Measurements from ENCODE around the gene C20orf173.

C20orf173 gene, protein sequence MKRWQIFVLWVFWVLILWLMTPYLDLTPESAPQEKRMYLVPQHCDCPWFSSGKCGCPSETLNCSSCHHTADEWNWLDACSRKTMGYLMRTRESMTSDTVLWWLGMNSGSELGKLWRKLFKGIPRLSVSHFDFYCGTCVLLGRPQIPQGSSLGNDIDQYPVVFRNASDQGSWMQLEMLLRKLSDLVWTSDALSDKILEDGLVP

DNA sequence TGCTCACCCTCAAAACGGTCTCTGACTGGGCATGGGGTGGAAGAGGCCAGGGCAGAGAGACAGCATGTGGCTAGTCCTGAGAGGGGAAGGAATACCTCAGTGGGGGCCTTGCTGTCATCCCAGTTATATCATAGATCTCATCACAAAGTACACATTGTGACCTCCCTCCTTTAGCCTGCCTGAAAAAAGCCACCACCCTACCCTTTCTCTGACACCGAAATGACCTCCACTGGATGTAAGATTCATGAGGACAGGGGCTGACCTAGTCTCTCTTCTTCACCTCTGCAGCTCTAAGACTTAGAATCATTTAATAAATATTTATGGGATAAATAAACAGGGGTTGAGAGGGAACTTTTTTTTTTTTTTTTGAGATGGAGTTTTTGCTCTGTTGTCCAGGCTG, at the start of gene C20orf173:
Gene C20orf173, minus strand, starts transcription at position 101 of the 400 bp plus-strand sequence. CDS start 279 bp downstream, outside the sequence.
- Histone ChIP-seq H3K4me1 (ENCODE audit: control insufficient read depth, insufficient read depth, low read length, unreplicated experiment) (no peaks in the 10 kb centered on the region), H3K79me2 (ENCODE audit: control insufficient read depth, insufficient read depth, low read length, unreplicated experiment) (no peaks in the 10 kb centered on the region), H2AFZ (ENCODE audit: low read length, unreplicated experiment) (no peak within 1 kb of the TSS), H3K27ac (ENCODE audit: low read depth, low read length) (no peak within 1 kb of the TSS), H3K36me3 (ENCODE audit: insufficient read depth, low read length) (no peaks in the 10 kb centered on the region), H3K27me3 (ENCODE audit: insufficient read depth, low read length) (no peaks in the 10 kb centered on the region), H3K4me3 (ENCODE audit: low read depth, low read length) (no peak within 1 kb of the TSS)

DNA sequence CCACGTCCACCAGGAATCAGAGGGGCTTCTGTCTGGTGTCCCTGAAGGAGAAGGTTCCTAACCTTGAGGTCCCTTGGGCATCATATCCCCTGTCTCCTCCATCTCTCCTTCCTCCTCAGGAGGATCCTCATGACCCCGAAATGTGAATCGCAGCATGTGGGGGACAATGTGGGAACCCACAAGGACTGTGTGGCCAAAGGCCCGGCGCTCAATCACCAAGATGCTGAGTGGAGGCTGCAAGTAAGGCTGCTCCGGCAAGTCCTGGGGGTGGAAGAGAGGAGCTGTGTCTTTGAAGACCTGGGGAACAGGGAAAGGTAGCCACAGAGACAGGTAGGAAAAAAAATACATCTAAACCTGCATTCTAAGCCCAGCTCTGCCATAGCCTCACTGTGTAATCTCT, 49.7 kb upstream of the C20orf173 start:
- Histone ChIP-seq H2AFZ (ENCODE audit: low read length, unreplicated experiment) (no peak overlapping the region), H3K79me2 (ENCODE audit: control insufficient read depth, insufficient read depth, low read length, unreplicated experiment) (no peaks in the 10 kb centered on the region), H3K4me1 (ENCODE audit: control insufficient read depth, insufficient read depth, low read length, unreplicated experiment) (no peaks in the 10 kb centered on the region), H3K27me3 (ENCODE audit: insufficient read depth, low read length) (no peaks in the 10 kb centered on the region), H3K36me3 (ENCODE audit: insufficient read depth, low read length) (peaks cover 47% of the 10 kb centered on the region), H3K4me3 (ENCODE audit: low read depth, low read length) (no peak overlapping the region), H3K27ac (ENCODE audit: low read depth, low read length) (no peak overlapping the region)

DNA sequence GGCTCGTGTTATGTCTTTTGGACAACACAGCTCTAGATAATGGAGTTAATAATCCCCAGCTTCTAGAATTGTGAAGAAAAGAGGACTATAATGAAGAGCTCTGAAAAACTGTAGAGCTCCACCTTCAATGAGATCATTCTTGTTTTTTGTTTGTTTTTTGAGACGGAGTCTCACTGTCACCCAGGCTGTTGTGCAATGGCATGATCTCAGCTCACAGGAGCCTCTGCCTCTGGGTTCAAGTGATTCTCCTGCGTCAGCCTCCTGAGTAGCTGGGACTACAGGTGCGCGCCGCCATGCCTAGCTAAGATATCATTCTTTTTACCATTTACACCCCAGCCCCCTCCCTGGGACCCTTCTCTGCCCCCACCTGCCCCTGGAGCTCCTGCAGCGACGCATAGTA, 49.0 kb upstream of the C20orf173 start:
- no peak overlapping the region for H3K27ac ChIP-seq (ENCODE audit: low read depth, low read length)
- H3K36me3 ChIP-seq (ENCODE audit: insufficient read depth, low read length) = peaks cover 47% of the 10 kb centered on the region
- H2AFZ ChIP-seq (ENCODE audit: low read length, unreplicated experiment) = no peak overlapping the region
- H3K27me3 ChIP-seq (ENCODE audit: insufficient read depth, low read length) = no peaks in the 10 kb centered on the region
- no peak overlapping the region for H3K4me3 ChIP-seq (ENCODE audit: low read depth, low read length)
- no peaks in the 10 kb centered on the region for H3K79me2 ChIP-seq (ENCODE audit: control insufficient read depth, insufficient read depth, low read length, unreplicated experiment)
- no peaks in the 10 kb centered on the region for H3K4me1 ChIP-seq (ENCODE audit: control insufficient read depth, insufficient read depth, low read length, unreplicated experiment)

DNA sequence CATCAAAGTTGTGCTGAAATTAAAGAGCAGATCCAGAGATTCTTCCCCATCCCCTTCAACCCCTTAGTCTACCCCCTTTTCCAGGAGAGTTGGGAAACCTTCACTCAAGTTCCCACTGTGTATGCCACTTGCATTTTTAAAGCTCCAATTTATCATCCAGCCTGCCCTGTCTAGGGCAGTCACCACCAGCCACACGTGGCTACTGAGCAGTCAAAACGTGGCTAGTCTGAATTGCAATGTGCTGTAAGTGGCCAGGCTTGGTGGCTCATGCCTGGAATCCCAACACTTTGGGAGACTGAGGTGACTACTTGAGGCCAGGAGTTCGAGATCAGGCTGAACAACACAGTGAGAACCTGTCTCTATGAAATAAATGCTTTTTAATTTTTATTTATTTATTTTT, 47.4 kb upstream of the C20orf173 start:
- no peak overlapping the region for H2AFZ ChIP-seq (ENCODE audit: low read length, unreplicated experiment)
- no peaks in the 10 kb centered on the region for H3K79me2 ChIP-seq (ENCODE audit: control insufficient read depth, insufficient read depth, low read length, unreplicated experiment)
- H3K27me3 ChIP-seq (ENCODE audit: insufficient read depth, low read length) = no peaks in the 10 kb centered on the region
- no peak overlapping the region for H3K27ac ChIP-seq (ENCODE audit: low read depth, low read length)
- H3K4me3 ChIP-seq (ENCODE audit: low read depth, low read length) = no peak overlapping the region
- no peaks in the 10 kb centered on the region for H3K4me1 ChIP-seq (ENCODE audit: control insufficient read depth, insufficient read depth, low read length, unreplicated experiment)
- peaks cover 37% of the 10 kb centered on the region for H3K36me3 ChIP-seq (ENCODE audit: insufficient read depth, low read length)

DNA sequence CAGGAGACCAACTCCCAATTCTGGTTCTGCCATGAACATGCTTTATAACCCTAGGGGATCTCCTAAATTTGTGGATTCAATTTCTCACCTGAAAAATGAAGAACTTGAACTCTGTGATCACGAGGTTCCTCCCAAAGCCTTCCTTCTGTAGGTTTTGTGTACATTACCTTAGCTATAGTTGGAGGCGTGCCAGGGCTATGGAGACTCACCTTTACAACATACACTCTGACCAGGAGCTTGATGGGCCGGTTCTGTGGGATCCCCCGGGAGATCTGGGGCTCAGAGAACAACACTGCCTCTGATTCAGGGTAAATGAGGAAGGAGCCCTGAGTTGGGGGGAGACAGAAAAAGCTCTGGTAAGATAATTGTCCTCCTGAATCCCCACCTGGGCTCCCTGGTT, 46.5 kb upstream of the C20orf173 start:
- Histone ChIP-seq H3K4me3 (ENCODE audit: low read depth, low read length) (no peak overlapping the region), H3K36me3 (ENCODE audit: insufficient read depth, low read length) (peaks cover 31% of the 10 kb centered on the region), H3K27me3 (ENCODE audit: insufficient read depth, low read length) (no peaks in the 10 kb centered on the region), H3K4me1 (ENCODE audit: control insufficient read depth, insufficient read depth, low read length, unreplicated experiment) (no peaks in the 10 kb centered on the region), H3K27ac (ENCODE audit: low read depth, low read length) (no peak overlapping the region), H3K79me2 (ENCODE audit: control insufficient read depth, insufficient read depth, low read length, unreplicated experiment) (no peaks in the 10 kb centered on the region), H2AFZ (ENCODE audit: low read length, unreplicated experiment) (no peak overlapping the region)

DNA sequence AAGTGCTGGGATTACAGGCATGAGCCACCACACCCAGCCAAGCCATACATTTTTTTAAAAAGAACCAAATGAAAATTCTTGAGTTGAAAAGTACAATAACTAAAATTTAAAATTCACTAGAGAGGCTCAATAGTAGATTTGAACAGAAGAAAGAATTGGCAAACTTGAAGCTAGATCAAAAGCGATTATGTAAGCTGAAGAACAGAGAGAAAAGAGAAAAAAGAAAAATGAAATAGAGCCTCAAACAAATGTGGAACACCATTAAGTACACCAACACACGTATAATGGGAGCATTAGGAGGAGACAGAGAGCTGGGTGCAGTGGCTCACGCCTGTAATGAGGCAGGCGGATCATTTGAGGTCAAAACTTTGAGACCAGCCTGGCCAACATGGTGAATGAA, 43.4 kb upstream of the C20orf173 start:
- no peak overlapping the region for H2AFZ ChIP-seq (ENCODE audit: low read length, unreplicated experiment)
- H3K4me3 ChIP-seq (ENCODE audit: low read depth, low read length) = no peak overlapping the region
- no peak overlapping the region for H3K27ac ChIP-seq (ENCODE audit: low read depth, low read length)
- no peaks in the 10 kb centered on the region for H3K79me2 ChIP-seq (ENCODE audit: control insufficient read depth, insufficient read depth, low read length, unreplicated experiment)
- no peaks in the 10 kb centered on the region for H3K27me3 ChIP-seq (ENCODE audit: insufficient read depth, low read length)
- peaks cover 31% of the 10 kb centered on the region for H3K36me3 ChIP-seq (ENCODE audit: insufficient read depth, low read length)
- no peaks in the 10 kb centered on the region for H3K4me1 ChIP-seq (ENCODE audit: control insufficient read depth, insufficient read depth, low read length, unreplicated experiment)

DNA sequence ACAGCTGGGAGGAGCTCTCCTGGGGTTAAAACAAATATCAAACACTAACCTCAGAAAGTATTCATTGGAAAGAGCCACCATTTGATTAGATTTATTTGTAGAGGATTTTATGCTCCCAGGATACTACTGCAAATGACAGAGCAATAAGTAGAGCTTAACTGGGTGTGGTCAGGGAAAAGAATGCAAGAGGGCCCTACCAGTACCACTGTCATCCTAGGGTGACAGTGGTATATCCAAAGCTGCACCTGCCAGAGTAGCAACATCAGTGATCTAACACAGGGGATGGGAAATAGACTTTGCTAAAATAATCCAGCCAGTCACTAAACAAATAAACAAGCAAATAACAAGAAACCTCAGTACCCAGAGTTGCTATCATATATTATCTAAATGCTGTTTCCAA, 42.1 kb upstream of the C20orf173 start:
- no peak overlapping the region for H2AFZ ChIP-seq (ENCODE audit: low read length, unreplicated experiment)

DNA sequence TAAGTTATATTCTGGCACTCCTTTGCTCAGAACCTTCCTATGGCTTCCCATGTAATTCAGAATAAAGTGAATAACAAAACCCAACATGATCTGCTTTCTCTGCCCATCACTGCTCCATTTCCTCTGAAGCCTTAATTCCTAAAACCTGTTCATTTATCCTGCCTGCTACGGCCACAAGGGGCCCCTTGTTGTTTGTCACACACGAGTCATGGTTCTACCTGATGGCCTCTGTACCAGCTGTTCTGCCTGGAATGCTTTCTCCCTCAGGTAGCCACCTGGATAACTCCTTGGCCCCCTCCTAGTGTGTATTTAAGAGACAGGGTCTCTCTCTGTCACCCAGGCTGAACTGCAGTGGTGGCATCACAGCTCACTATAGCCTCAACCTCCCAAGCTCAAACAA, 39.2 kb upstream of the C20orf173 start:
- H3K27me3 ChIP-seq (ENCODE audit: insufficient read depth, low read length) = no peaks in the 10 kb centered on the region
- no peaks in the 10 kb centered on the region for H3K79me2 ChIP-seq (ENCODE audit: control insufficient read depth, insufficient read depth, low read length, unreplicated experiment)
- H3K4me1 ChIP-seq (ENCODE audit: control insufficient read depth, insufficient read depth, low read length, unreplicated experiment) = no peaks in the 10 kb centered on the region
- peaks cover 6% of the 10 kb centered on the region for H3K36me3 ChIP-seq (ENCODE audit: insufficient read depth, low read length)
- H3K4me3 ChIP-seq (ENCODE audit: low read depth, low read length) = no peak overlapping the region
- no peak overlapping the region for H2AFZ ChIP-seq (ENCODE audit: low read length, unreplicated experiment)
- H3K27ac ChIP-seq (ENCODE audit: low read depth, low read length) = no peak overlapping the region

More for the DNA sequence above, 42.1 kb upstream of the C20orf173 start:
- Histone ChIP-seq H3K27me3 (ENCODE audit: insufficient read depth, low read length) (no peaks in the 10 kb centered on the region), H3K4me1 (ENCODE audit: control insufficient read depth, insufficient read depth, low read length, unreplicated experiment) (no peaks in the 10 kb centered on the region), H3K4me3 (ENCODE audit: low read depth, low read length) (no peak overlapping the region), H3K27ac (ENCODE audit: low read depth, low read length) (no peak overlapping the region), H3K36me3 (ENCODE audit: insufficient read depth, low read length) (peaks cover 27% of the 10 kb centered on the region), H3K79me2 (ENCODE audit: control insufficient read depth, insufficient read depth, low read length, unreplicated experiment) (no peaks in the 10 kb centered on the region)

DNA sequence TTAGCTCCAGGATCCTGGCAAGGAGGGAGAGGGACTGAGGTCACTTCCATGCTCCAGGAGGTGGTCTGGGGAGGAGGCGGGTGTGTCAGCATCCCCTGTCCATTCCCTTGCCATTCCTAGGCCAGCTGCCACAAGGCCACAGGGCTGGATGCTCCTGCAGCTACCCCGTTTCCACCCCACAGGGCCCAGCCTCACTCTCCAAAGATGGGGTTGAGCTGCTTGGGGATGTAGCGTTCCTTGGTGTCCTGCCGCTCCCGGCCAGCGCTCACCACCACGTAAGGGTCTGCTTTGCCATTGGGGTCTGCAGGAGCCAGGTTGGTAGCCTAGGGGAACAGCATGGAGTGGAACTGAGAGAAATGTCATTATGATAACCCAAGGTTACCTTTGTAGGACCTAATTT, 35.5 kb upstream of the C20orf173 start:
- H3K79me2 ChIP-seq (ENCODE audit: control insufficient read depth, insufficient read depth, low read length, unreplicated experiment) = no peaks in the 10 kb centered on the region
- no peaks in the 10 kb centered on the region for H3K27me3 ChIP-seq (ENCODE audit: insufficient read depth, low read length)
- no peaks in the 10 kb centered on the region for H3K36me3 ChIP-seq (ENCODE audit: insufficient read depth, low read length)
- H2AFZ ChIP-seq (ENCODE audit: low read length, unreplicated experiment) = no peak overlapping the region
- H3K27ac ChIP-seq (ENCODE audit: low read depth, low read length) = no peak overlapping the region
- H3K4me3 ChIP-seq (ENCODE audit: low read depth, low read length) = no peak overlapping the region
- H3K4me1 ChIP-seq (ENCODE audit: control insufficient read depth, insufficient read depth, low read length, unreplicated experiment) = no peaks in the 10 kb centered on the region

DNA sequence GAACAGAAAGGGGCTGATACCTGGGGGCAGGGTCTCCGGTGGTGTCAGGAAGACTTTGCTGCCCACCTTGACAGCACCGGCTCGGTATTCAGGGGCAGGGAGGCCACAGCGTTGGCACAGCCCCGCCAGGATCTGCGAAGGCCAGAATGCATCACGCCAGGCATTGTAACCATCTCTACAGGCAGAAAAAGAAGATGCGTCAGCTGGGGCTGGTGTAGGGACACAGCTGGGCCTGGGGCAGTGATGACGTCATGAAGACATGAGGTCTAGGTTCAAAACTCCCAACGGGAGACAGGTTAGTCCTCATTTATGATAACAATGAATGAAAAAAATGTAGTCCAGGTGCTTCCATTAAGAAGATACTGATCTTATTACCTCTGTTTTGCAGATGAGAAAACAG, 34.4 kb upstream of the C20orf173 start:
- Histone ChIP-seq H3K27ac (ENCODE audit: low read depth, low read length) (no peak overlapping the region), H3K4me1 (ENCODE audit: control insufficient read depth, insufficient read depth, low read length, unreplicated experiment) (no peaks in the 10 kb centered on the region), H3K79me2 (ENCODE audit: control insufficient read depth, insufficient read depth, low read length, unreplicated experiment) (no peaks in the 10 kb centered on the region), H2AFZ (ENCODE audit: low read length, unreplicated experiment) (no peak overlapping the region), H3K36me3 (ENCODE audit: insufficient read depth, low read length) (no peaks in the 10 kb centered on the region), H3K4me3 (ENCODE audit: low read depth, low read length) (no peak overlapping the region), H3K27me3 (ENCODE audit: insufficient read depth, low read length) (no peaks in the 10 kb centered on the region)

DNA sequence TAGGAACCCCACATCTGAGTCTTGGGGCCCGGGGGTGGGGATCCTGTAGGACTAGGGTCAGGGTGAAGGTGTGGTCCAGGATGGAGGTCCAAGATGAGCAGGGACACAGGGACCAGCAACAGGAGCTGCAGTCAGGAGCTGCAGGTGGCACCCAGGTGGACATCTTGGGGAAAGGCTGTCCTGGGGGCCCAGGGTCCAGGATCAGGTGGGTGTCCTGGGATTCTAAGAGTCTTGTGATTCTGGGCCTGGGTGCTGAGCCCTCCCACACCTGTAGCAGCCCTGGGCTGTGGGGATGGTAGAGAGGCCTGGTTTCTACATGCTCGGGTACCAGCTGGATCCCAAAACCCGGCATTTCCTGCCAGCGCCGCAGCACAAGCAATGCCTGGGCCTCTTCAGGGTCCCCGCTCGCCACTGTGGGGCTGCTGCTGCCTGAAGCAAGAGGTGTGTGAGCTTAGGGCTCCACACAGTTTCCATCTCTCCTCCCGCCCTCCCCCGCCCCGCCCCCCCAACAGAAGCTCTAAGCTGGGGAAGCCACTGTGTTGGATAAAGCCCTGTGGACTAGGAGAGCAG, 33.2 kb upstream of the C20orf173 start:
- Histone ChIP-seq H3K4me3 (ENCODE audit: low read depth, low read length) (no peak overlapping the region), H3K27me3 (ENCODE audit: insufficient read depth, low read length) (no peaks in the 10 kb centered on the region), H3K79me2 (ENCODE audit: control insufficient read depth, insufficient read depth, low read length, unreplicated experiment) (no peaks in the 10 kb centered on the region), H2AFZ (ENCODE audit: low read length, unreplicated experiment) (no peak overlapping the region), H3K27ac (ENCODE audit: low read depth, low read length) (no peak overlapping the region), H3K4me1 (ENCODE audit: control insufficient read depth, insufficient read depth, low read length, unreplicated experiment) (no peaks in the 10 kb centered on the region), H3K36me3 (ENCODE audit: insufficient read depth, low read length) (peaks cover 7% of the 10 kb centered on the region; the same call in 1 of the 2 replicates)
